Endothelial cell of umbilical vein (primary cell): ENCODE results near the gene ITGA11.

Experiments
- JUN ChIP-seq: IDR thresholded peaks from 2 replicates; pipeline ENCODE4 v1.6.1; 2011; ENCODE audit warnings: borderline replicate concordance, low read depth; ENCODE audit not compliant: insufficient read length, insufficient read depth
- POLR2A ChIP-seq: IDR thresholded peaks from 2 replicates; pipeline ENCODE4 v1.6.1; 2012; ENCODE audit warnings: low read depth, mild to moderate bottlenecking, control low read depth, low read length
- POLR2AphosphoS5 ChIP-seq: IDR thresholded peaks from 2 replicates; pipeline ENCODE4 v1.6.1; 2012; ENCODE audit warnings: low read depth, mild to moderate bottlenecking, control low read depth, low read length, moderate library complexity; ENCODE audit not compliant: insufficient read depth
- TF ChIP-seq, protein P1 (sequence below), 2 donors: IDR thresholded peaks; 1 replicate in 1 of 2; 2 replicates in 1 of 2; pipeline ENCODE4 v1.5.1; 2011; ENCODE audit warnings: low read length in 2 of 2, mild to moderate bottlenecking in 2 of 2, moderate library complexity in 2 of 2, control low read depth in 1 of 2, inconsistent platforms in 1 of 2, low read depth in 1 of 2; ENCODE audit not compliant: insufficient read depth in 1 of 2; ENCODE audit errors: extremely low read depth in 1 of 2

- TF ChIP-seq, protein P1, sequence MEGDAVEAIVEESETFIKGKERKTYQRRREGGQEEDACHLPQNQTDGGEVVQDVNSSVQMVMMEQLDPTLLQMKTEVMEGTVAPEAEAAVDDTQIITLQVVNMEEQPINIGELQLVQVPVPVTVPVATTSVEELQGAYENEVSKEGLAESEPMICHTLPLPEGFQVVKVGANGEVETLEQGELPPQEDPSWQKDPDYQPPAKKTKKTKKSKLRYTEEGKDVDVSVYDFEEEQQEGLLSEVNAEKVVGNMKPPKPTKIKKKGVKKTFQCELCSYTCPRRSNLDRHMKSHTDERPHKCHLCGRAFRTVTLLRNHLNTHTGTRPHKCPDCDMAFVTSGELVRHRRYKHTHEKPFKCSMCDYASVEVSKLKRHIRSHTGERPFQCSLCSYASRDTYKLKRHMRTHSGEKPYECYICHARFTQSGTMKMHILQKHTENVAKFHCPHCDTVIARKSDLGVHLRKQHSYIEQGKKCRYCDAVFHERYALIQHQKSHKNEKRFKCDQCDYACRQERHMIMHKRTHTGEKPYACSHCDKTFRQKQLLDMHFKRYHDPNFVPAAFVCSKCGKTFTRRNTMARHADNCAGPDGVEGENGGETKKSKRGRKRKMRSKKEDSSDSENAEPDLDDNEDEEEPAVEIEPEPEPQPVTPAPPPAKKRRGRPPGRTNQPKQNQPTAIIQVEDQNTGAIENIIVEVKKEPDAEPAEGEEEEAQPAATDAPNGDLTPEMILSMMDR (IDR thresholded peaks at IDR 0.05; ENCODE audit: extremely low read depth in 1 of 2, insufficient read depth in 1 of 2, low read depth in 1 of 2, low read length in 2 of 2): no peak
- TF ChIP-seq POLR2A (no peak), POLR2AphosphoS5 (no peak), JUN (no peak)
These were observed 28.6 kb downstream of the ITGA11 start for GRCh38 chr15:68403161-68403941.
